PC-3 (cell line): ENCODE results near the gene CACNA1E.

ENCODE experiments used
- EZH2 ChIP-seq: fragments of 300-600 bp; sonication (generic); IDR thresholded peaks from one replicate; pipeline ENCODE4 v1.6.1; 2017; ENCODE audit warnings: antibody characterized with exemption, mild to moderate bottlenecking, low read length; ENCODE audit not compliant: unreplicated experiment
- EZH2phosphoT487 ChIP-seq: fragments of 300-600 bp; sonication (generic); IDR thresholded peaks from 2 replicates; pipeline ENCODE4 v1.6.1; 2018; ENCODE audit warnings: mild to moderate bottlenecking, antibody characterized with exemption, low read length, borderline replicate concordance
- TF ChIP-seq, protein P1 (sequence below): fragments of 300-600 bp; sonication (generic); conservative IDR thresholded peaks from 2 replicates; pipeline ENCODE4 v1.5.1; 2017; ENCODE audit warnings: antibody characterized with exemption, low read depth, mild to moderate bottlenecking, low read length

DNA sequence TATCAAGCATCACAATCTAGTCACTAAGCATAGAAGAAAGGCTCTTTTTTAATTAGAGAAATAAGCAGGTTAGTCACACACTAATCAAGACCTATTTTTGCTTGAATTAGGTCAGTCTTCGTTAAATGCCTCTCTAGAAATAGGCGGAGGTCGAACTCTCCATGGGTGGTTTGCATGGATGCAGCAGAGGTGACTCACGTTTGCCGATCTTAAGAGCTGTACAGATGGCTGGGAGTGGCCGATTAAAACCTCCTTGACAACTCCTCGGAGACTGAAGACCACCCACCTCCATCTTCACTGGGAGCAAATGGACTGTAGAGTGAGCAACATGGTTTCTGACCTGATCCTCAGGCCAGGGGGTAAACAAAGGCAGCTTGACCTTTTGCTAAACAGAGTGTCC lies 328.9 kb downstream of the CACNA1E start:
- TF ChIP-seq, protein P1, sequence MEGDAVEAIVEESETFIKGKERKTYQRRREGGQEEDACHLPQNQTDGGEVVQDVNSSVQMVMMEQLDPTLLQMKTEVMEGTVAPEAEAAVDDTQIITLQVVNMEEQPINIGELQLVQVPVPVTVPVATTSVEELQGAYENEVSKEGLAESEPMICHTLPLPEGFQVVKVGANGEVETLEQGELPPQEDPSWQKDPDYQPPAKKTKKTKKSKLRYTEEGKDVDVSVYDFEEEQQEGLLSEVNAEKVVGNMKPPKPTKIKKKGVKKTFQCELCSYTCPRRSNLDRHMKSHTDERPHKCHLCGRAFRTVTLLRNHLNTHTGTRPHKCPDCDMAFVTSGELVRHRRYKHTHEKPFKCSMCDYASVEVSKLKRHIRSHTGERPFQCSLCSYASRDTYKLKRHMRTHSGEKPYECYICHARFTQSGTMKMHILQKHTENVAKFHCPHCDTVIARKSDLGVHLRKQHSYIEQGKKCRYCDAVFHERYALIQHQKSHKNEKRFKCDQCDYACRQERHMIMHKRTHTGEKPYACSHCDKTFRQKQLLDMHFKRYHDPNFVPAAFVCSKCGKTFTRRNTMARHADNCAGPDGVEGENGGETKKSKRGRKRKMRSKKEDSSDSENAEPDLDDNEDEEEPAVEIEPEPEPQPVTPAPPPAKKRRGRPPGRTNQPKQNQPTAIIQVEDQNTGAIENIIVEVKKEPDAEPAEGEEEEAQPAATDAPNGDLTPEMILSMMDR, result no peak
- TF ChIP-seq EZH2 (no peak), EZH2phosphoT487 (no peak)
